Measurements from ENCODE around the gene ATP6V0A4.
"Not testable (repeated sequence)": the region's sequence is repeated elsewhere in the genome, so short reads cannot be mapped to it uniquely, and the experiment has no call there.

ATP6V0A4 gene

DNA sequence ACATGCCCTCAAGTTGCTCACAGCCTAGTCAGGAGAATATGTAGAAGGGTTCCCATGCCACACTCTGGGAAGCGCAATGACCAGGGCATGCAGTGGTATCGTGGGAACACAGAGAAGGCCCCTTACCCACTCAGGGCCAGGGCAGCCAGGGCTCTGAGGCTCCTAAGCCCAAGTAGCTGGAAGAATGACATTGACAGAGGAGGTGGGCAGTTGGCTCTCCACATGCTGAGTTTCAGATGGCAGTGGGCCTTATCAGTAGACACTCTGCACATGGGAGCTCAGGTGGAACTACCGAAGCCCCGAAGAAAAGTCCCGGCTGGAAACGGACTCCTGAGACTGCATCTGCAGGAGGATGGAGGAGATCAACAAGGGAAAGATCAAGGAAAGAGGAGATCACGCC lies 81.1 kb downstream of the ATP6V0A4 start:
- no peaks in the 10 kb centered on the region for H3K36me3 ChIP-seq (ENCODE audit: insufficient read depth, low read length)
- no peaks in the 10 kb centered on the region for H3K9me3 ChIP-seq (ENCODE audit: control insufficient read depth, insufficient read depth, low read length)
- no peak overlapping the region for H3K9ac ChIP-seq (ENCODE audit: low read depth, low read length)
- no peaks in the 10 kb centered on the region for H3K4me1 ChIP-seq (ENCODE audit: insufficient read depth, low read length)

DNA sequence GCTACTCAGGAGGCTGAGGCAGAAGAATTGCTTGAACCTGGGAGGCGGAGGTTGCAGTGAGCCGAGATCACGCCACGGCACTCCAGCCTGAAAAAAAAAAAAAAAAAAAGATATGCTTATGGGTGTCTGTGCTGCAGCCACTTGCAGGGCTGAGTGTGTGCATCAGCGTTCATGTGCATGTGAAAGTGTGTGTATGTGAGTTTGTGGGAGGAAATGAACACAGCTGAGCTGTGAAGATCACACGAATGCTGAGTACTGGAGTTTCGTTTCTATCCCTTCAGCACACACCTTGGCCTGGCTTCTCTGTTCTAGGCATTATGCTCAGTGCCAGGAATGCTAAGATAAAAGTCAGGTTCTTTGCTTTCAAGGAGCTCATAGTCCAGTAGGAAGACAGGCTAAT lies 84.8 kb downstream of the ATP6V0A4 start:
- Histone ChIP-seq H3K4me1 (ENCODE audit: insufficient read depth, low read length) (no peaks in the 10 kb centered on the region; the same call in 1 of the 2 replicates), H3K9ac (ENCODE audit: low read depth, low read length) (no peak overlapping the region), H3K36me3 (ENCODE audit: insufficient read depth, low read length) (no peaks in the 10 kb centered on the region), H3K9me3 (ENCODE audit: control insufficient read depth, insufficient read depth, low read length) (no peaks in the 10 kb centered on the region)

DNA sequence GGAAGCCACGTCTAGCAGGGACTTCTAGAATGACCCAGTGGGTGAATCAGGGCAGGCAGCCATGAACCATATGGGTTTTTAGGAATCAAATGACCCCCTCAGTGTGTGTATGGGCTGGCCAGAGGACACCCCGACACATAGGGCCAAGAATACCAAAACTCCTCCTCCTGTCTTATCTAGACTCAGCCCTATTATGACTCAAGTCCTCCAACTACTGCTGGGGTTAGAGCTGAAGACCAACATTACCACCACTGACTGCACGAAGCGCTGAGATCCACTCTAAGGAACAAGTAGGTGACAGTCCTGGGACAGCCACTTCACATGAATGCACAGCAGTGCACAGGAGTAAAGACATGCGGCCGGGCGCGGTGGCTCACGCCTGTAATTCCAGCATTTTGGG lies 85.3 kb downstream of the ATP6V0A4 start:
- Histone ChIP-seq H3K36me3 (ENCODE audit: insufficient read depth, low read length) (no peaks in the 10 kb centered on the region), H3K9ac (ENCODE audit: low read depth, low read length) (no peak overlapping the region), H3K4me1 (ENCODE audit: insufficient read depth, low read length) (no peaks in the 10 kb centered on the region; the same call in 1 of the 2 replicates), H3K9me3 (ENCODE audit: control insufficient read depth, insufficient read depth, low read length) (no peaks in the 10 kb centered on the region)

DNA sequence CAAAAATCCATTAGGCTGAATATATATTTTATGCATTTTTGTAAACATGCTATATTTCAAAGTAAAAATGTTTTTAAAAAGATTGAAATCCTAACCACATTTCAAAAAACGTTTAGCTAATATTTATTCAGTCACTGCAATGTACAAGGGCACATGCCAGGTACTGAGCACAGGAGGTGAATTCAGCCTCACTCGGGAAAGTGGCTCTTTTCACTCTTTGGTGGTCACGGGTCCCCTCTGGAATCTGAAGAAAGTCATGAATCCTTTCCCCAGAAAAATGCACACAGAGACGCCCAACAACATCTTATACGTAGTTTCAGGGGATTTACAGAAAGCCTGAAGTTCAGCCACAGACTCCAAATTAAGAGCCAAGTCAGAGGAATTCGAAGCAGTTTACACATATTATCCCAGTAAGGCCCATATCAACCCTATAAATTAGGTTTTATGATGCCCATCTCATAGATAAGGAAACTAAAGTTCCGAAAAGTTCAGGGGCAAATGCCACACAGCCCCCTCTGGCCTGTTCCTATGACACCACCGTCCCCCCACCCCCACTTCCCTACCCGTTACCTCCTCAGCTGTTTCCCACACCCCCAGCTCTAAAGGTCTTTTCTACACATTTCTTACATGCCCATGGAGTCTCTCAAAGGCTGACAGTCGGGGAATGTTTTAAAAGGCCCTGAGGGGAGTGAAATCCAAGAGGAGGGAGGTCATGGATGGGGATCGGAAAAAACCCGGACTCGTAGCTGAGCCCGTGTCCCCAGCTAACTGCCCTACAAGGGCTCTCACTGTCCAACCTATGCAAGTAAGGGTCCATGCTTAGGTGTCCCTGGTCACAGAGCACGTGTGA lies 87.2 kb downstream of the ATP6V0A4 start:
- Histone ChIP-seq H3K9ac (ENCODE audit: low read depth, low read length) (no peak overlapping the region), H3K4me1 (ENCODE audit: insufficient read depth, low read length) (no peaks in the 10 kb centered on the region; the same call in 1 of the 2 replicates), H3K36me3 (ENCODE audit: insufficient read depth, low read length) (no peaks in the 10 kb centered on the region), H3K9me3 (ENCODE audit: control insufficient read depth, insufficient read depth, low read length) (no peaks in the 10 kb centered on the region)

DNA sequence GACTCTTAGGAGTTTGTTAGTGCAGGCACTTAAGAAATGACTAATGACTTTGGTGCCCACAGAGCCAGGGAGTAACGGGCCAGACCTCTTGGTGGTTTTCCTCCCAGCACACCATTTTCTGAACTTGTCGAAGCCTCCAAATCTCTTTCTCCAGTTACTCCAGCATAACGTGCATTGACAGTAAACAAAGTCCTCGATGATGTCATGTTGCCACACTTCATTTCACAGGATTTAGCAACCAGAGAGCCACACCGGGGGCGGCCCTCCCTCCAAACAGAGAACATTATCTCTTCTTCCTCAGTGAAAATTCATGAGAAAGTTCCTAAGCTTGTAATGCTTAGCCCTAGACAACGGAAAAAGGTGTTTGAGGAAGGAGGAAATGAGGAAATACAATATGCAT lies 92.8 kb downstream of the ATP6V0A4 start:
- Histone ChIP-seq H3K9me3 (ENCODE audit: control insufficient read depth, insufficient read depth, low read length) (no peaks in the 10 kb centered on the region), H3K36me3 (ENCODE audit: insufficient read depth, low read length) (no peaks in the 10 kb centered on the region), H3K4me1 (ENCODE audit: insufficient read depth, low read length) (no peaks in the 10 kb centered on the region), H3K9ac (ENCODE audit: low read depth, low read length) (no peak overlapping the region)

DNA sequence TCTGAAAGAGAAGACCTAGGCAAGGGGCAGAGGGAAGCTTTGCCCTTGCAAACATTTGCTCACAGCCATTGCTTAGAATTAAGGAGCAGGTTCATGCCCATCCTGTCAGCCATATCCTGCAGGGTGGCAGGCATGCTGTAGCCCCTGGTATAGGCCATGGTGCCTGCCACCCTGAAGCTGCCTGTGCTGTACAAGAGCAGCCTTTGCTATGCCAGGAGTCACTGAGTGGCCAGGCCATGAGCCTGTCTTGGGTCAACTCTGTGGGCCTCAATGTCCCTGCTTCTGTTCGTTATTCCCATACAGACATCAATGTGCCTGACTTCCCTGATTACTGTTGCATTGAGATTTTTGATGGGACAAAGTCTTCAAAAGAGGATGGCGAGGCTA lies 96.5 kb downstream of the ATP6V0A4 start:
- Histone ChIP-seq H3K9ac (ENCODE audit: low read depth, low read length) (no peak overlapping the region), H3K4me1 (ENCODE audit: insufficient read depth, low read length) (no peaks in the 10 kb centered on the region), H3K36me3 (ENCODE audit: insufficient read depth, low read length) (no peaks in the 10 kb centered on the region), H3K9me3 (ENCODE audit: control insufficient read depth, insufficient read depth, low read length) (no peaks in the 10 kb centered on the region)

DNA sequence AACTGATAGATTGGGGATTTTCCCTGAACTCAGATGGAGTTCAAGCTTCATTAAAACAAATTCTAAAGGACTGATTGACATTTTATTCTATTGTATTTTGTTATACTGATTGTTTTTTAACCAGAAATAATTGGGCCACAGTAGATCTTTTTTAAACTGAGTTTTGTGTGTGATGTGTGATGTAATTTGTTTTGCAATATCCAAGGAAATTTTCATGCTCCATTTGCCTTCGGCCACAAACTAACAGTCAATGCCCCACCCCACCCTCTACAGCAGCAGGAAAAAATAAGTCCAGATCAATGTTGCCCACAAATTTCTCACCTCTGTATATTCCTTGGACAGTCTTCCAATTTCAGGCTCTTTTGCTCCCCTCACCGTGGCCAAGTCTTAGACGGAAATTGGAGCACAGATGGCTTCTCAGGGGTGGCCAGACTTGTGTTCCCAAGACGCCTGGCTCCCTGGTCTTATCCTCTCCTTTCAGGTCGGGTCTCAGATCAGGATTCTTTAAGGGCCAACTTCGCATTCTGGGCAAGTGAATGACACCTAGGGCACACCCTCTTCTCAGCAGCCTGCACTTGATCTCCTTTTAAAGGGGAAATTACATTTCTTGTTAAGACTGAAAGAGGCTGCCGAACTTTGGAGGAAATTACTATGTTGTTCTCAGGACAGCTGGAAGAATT lies 97.0 kb downstream of the ATP6V0A4 start, which contains the start of gene SVOPL:
SVOPL (minus strand) TSS at position 506 of the 680 bp plus-strand sequence. CDS start 22,317 bp downstream, outside the sequence.
- Histone ChIP-seq H3K9me3 (ENCODE audit: control insufficient read depth, insufficient read depth, low read length) (no peaks in the 10 kb centered on the region), H3K9ac (ENCODE audit: low read depth, low read length) (no peak within 1 kb of the TSS), H3K4me1 (ENCODE audit: insufficient read depth, low read length) (no peaks in the 10 kb centered on the region), H3K36me3 (ENCODE audit: insufficient read depth, low read length) (no peaks in the 10 kb centered on the region)

DNA sequence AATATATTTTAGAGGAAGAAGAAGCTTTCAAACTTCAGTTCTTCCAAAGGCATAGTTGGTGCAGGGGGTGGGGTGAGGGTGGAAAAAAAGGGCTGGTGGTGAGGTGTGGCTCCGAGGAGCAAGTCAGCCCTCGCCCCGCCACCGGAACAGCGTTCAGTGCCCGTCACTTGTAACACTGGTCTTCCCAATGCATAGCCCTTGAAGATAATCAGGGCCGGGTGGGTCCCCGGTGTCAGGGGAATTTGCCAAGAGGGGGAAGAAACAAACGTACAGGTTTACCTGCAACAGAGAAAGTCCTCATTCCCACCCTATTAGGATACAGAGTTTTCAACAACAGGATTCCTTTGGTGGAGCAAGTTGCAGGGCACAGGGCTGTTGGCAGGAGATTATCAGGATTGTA lies 98.3 kb downstream of the ATP6V0A4 start:
- H3K4me1 ChIP-seq (ENCODE audit: insufficient read depth, low read length) = no peaks in the 10 kb centered on the region
- no peak overlapping the region for H3K9ac ChIP-seq (ENCODE audit: low read depth, low read length)
- no peaks in the 10 kb centered on the region for H3K9me3 ChIP-seq (ENCODE audit: control insufficient read depth, insufficient read depth, low read length)
- H3K36me3 ChIP-seq (ENCODE audit: insufficient read depth, low read length) = no peaks in the 10 kb centered on the region

DNA sequence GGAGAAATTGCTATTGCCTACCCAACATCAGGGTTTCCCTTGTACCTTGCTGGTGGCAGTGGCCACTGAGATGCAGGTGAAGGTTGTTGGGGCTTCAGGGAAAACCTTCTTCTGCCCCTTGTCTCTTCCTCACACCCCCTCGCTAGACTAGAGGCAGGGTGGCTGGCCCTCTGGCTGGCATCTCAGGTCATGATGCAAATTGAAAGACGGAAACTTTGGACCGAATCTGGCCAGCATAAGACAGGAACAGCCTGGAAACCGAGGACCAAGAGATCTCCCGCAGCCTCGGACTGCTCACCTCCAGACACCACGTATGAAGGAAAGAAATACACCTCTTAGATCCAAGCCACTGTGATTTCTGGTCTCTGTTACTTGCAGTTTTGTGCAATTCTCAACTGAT lies 99.7 kb downstream of the ATP6V0A4 start:
- no peaks in the 10 kb centered on the region for H3K9me3 ChIP-seq (ENCODE audit: control insufficient read depth, insufficient read depth, low read length)
- no peaks in the 10 kb centered on the region for H3K4me1 ChIP-seq (ENCODE audit: insufficient read depth, low read length)
- no peak overlapping the region for H3K9ac ChIP-seq (ENCODE audit: low read depth, low read length)

DNA sequence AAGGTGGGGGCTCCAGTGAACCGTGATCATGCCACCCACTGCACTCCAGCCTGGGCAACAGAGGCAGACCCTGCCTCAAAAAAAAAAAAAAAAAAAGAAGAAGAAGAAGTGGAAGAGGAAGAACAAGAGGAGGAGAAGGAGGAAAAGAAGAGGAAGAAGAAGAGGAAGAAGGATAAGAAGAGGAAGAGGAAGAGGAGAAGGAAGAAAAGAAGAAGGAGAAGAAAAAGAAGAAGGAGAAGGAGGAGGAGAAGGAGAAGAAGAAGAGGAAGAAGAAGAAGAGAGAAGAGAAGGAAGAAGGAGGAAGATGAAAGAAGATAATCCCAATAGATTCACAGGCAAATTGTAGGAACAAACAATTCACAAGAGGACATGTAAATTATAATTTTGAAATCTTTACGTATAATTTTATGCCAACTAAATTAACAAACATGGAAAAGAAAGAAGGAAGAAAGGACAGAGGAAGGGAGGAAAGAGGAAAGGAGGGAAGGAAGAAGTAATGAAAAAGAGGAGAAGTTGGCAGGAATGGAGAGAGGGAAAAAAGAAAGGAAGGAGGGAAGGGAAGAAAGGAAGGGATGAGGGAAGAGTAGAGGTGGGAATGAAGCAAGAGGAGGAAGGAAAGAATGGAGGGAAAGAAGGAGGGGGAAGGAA lies 100.3 kb downstream of the ATP6V0A4 start:
- Histone ChIP-seq H3K9ac (ENCODE audit: low read depth, low read length) (no peak overlapping the region), H3K4me1 (ENCODE audit: insufficient read depth, low read length) (no peaks in the 10 kb centered on the region), H3K9me3 (ENCODE audit: control insufficient read depth, insufficient read depth, low read length) (no peaks in the 10 kb centered on the region), H3K36me3 (ENCODE audit: insufficient read depth, low read length) (no peaks in the 10 kb centered on the region)

More for the DNA sequence above, 99.7 kb downstream of the ATP6V0A4 start:
- H3K36me3 ChIP-seq (ENCODE audit: insufficient read depth, low read length) = no peaks in the 10 kb centered on the region

DNA sequence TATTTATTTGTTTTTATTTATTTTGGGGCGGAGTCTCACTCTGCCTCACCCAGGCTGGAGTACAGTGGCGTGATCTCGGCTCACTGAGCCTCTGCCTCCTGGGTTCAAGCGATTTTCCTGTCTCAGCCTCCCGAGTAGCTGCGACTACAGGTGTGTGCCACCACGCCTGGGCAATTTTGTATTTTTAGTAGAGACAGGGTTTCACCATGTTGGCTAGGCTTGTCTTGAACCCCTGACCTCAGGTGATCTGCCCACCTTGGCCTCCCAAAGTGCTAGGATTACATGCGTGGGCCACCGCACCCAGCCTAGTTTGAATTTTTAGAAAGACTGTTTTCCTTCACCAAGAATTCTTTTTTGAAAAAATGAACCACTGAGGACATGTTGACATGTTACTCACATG lies 102.2 kb downstream of the ATP6V0A4 start:
- not testable (repeated sequence) for H3K4me1 ChIP-seq (ENCODE audit: insufficient read depth, low read length); H3K9me3 ChIP-seq (ENCODE audit: control insufficient read depth, insufficient read depth, low read length); H3K36me3 ChIP-seq (ENCODE audit: insufficient read depth, low read length); H3K9ac ChIP-seq (ENCODE audit: low read depth, low read length)

DNA sequence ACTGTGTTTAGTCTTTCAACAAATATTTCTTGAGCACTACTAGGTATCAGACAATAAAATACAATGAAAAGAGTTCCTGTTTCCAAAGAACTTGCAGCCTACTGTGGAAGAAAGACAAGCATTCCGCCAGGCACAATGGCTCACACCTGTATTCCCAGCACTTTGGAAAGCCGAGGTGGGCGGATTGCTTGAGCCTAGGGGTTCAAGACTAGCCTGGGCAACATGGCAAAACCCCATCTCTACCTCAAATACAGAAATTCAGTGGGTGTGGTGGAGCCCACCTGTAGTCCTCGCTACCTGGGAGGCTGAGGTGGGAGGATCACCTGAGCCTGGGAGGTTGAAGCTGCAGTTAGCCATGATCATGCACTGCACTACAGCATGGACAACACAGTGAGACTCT lies 102.9 kb downstream of the ATP6V0A4 start:
- Histone ChIP-seq H3K9me3 (ENCODE audit: control insufficient read depth, insufficient read depth, low read length) (no peaks in the 10 kb centered on the region), H3K36me3 (ENCODE audit: insufficient read depth, low read length) (no peaks in the 10 kb centered on the region), H3K9ac (ENCODE audit: low read depth, low read length) (no peak overlapping the region), H3K4me1 (ENCODE audit: insufficient read depth, low read length) (no peaks in the 10 kb centered on the region)

DNA sequence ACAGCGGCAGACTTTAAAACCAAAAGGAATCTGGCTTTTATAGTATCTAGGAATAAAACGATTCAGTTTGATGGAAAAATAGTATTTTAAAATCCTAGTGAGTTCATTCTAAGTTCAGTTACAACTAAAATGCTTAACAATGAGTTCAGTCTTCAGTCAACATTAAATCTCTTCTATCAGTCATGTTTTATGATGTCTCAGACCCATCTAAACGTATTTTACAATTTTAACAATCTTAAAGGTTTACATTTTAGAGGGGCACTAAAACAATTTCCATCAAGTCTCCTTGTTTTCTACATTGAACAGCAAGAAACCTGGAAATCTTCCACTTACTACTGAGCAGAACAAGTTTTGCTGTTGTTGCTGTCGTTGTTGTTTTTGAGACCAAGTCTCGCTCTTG lies 106.8 kb downstream of the ATP6V0A4 start:
- Histone ChIP-seq H3K9me3 (ENCODE audit: control insufficient read depth, insufficient read depth, low read length) (no peaks in the 10 kb centered on the region), H3K9ac (ENCODE audit: low read depth, low read length) (no peak overlapping the region), H3K36me3 (ENCODE audit: insufficient read depth, low read length) (no peaks in the 10 kb centered on the region), H3K4me1 (ENCODE audit: insufficient read depth, low read length) (no peaks in the 10 kb centered on the region)

DNA sequence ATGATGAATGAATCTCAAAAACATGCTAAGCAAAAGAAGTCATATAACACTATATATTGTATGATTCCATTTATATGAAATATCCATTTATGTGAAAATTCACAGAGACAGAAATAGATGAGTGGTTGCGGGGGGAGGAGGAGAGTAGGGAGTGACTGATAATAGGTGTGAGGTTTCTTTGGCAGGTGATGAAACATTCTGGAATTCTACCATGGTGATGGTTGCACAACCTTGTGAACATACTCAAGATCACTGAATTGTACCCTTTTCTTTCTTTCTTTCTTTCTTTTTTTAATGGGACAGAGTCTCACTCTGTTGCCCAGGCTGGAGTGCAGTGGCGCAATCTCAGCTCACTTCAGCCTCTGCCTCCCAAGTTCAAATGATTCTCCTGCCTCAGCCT lies 107.5 kb downstream of the ATP6V0A4 start:
- Histone ChIP-seq H3K4me1 (ENCODE audit: insufficient read depth, low read length) (no peaks in the 10 kb centered on the region), H3K36me3 (ENCODE audit: insufficient read depth, low read length) (no peaks in the 10 kb centered on the region), H3K9me3 (ENCODE audit: control insufficient read depth, insufficient read depth, low read length) (no peaks in the 10 kb centered on the region), H3K9ac (ENCODE audit: low read depth, low read length) (no peak overlapping the region)

DNA sequence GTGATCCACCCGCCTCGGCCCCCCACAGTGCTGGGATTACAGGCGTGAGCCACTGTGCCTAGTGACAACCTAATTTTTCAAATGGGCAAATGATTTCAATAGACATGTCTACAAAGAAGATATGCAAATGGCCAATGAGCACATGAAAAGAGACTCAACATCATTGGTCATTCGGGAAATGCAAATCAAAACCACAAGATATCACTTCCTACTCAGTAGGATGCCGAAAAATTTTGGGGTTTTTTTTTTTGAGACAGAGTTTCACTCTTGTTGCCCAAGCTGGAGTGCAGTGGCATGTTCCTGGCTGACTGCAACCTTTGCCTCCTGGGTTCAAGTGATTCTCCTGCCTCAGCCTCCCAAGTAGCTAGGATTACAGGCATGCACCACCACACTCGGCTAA lies 110.0 kb downstream of the ATP6V0A4 start:
- H3K9ac ChIP-seq (ENCODE audit: low read depth, low read length); H3K9me3 ChIP-seq (ENCODE audit: control insufficient read depth, insufficient read depth, low read length); H3K36me3 ChIP-seq (ENCODE audit: insufficient read depth, low read length); H3K4me1 ChIP-seq (ENCODE audit: insufficient read depth, low read length): not testable (repeated sequence)
